Neural cell (in vitro differentiated cells): ENCODE results near the gene TOR3A. TPM values are rescaled to one million over a fixed set of nuclear protein-coding genes. Genes with fewer than 3 reads are reported as not detected.

Experiments
- H2AFZ ChIP-seq: fragments of 200-600, 300-800 bp; sonication (generic), shearing (Covaris generic); 2 replicates; pipeline ENCODE4 v1.6.0; 2014; ENCODE audit warnings: low read depth, mild to moderate bottlenecking, antibody characterized with exemption, low read length, moderate library complexity
- H3F3A ChIP-seq: fragments of 200-600 bp; shearing (Covaris generic); 2 replicates; pipeline ENCODE4 v1.6.1; 2016; ENCODE audit warnings: mild to moderate bottlenecking, moderate library complexity, mixed read lengths, antibody characterized with exemption, low read length; ENCODE audit not compliant: insufficient read depth, poor library complexity, severe bottlenecking
- H3K27ac ChIP-seq: fragments of 200-600, 300-800 bp; sonication (generic), shearing (Covaris generic); 2 replicates; pipeline ENCODE4 v1.5.1; 2014; ENCODE audit warnings: mild to moderate bottlenecking, low read length, moderate library complexity
- H3K27me3 ChIP-seq: fragments of 300-800, 200-600 bp; sonication (generic), shearing (Covaris generic); 2 replicates; pipeline ENCODE4 v1.6.0; 2014; ENCODE audit warnings: mild to moderate bottlenecking, low read depth, low read length, moderate library complexity; ENCODE audit not compliant: insufficient read depth
- H3K36me3 ChIP-seq: fragments of 300-800, 200-600 bp; sonication (generic), shearing (Covaris generic); 2 replicates; pipeline ENCODE4 v1.5.1; 2014; ENCODE audit warnings: mild to moderate bottlenecking, antibody characterized with exemption, low read length, moderate library complexity; ENCODE audit not compliant: insufficient read depth
- H3K4me2 ChIP-seq: fragments of 300-800, 200-600 bp; sonication (generic), shearing (Covaris generic); 2 replicates; pipeline ENCODE4 v1.6.0; 2014; ENCODE audit warnings: mild to moderate bottlenecking, low read length
- H3K4me3 ChIP-seq: fragments of 300-800, 200-600 bp; sonication (generic), shearing (Covaris generic); 2 replicates; pipeline ENCODE4 v1.5.1; 2014; ENCODE audit warnings: mild to moderate bottlenecking, low read length, moderate library complexity
- H3K79me2 ChIP-seq: fragments of 200-600 bp; shearing (Covaris generic); replicated peaks from 2 replicates; pipeline ENCODE4 v1.6.0; 2014; ENCODE audit warnings: mild to moderate bottlenecking, low read length, moderate library complexity; ENCODE audit not compliant: insufficient read depth
- H3K9ac ChIP-seq: fragments of 300-800, 200-600 bp; sonication (generic), shearing (Covaris generic); 2 replicates; pipeline ENCODE4 v1.6.1; 2016; ENCODE audit warnings: mild to moderate bottlenecking, low read length, mixed read lengths
- H3K9me2 ChIP-seq: fragments of 200-600 bp; shearing (Covaris generic); 2 replicates; pipeline ENCODE4 v1.6.1; 2016; ENCODE audit warnings: mild to moderate bottlenecking, low read length, mixed read lengths; ENCODE audit not compliant: insufficient read depth
- H3K9me3 ChIP-seq: fragments of 200-600, 300-800 bp; sonication (generic), shearing (Covaris generic); 2 replicates; pipeline ENCODE4 v1.6.1; 2016; ENCODE audit warnings: mild to moderate bottlenecking, mixed run types, low read length, moderate library complexity, mixed read lengths
- H4K20me1 ChIP-seq: fragments of 200-600 bp; shearing (Covaris generic); 2 replicates; pipeline ENCODE4 v1.6.1; 2016; ENCODE audit warnings: mild to moderate bottlenecking, mixed run types; ENCODE audit not compliant: insufficient read depth
- CTCF ChIP-seq: fragments of 450-650 bp; IDR thresholded peaks from 2 replicates; pipeline ENCODE4 v1.5.1; 2014; ENCODE audit warnings: antibody characterized with exemption, mild to moderate bottlenecking, moderate library complexity; ENCODE audit not compliant: poor library complexity, severe bottlenecking
- EP300 ChIP-seq: fragments of 450-650 bp; conservative IDR thresholded peaks from 2 replicates; pipeline ENCODE4 v1.6.1; 2014; ENCODE audit warnings: antibody characterized with exemption, mild to moderate bottlenecking, moderate library complexity; ENCODE audit not compliant: poor library complexity, severe bottlenecking
- EZH2 ChIP-seq: fragments of 200-600, 300-800 bp; shearing (Covaris generic), sonication (generic); IDR thresholded peaks from 2 replicates; pipeline ENCODE4 v1.6.1; 2014; ENCODE audit warnings: antibody characterized with exemption, low read length, borderline replicate concordance, mild to moderate bottlenecking; ENCODE audit not compliant: insufficient read depth, poor library complexity, severe bottlenecking
- MXI1 ChIP-seq: fragments of 450-650 bp; conservative IDR thresholded peaks from 2 replicates; pipeline ENCODE4 v1.6.1; 2014; ENCODE audit warnings: antibody characterized with exemption, mild to moderate bottlenecking; ENCODE audit not compliant: poor library complexity, severe bottlenecking
- POLR2AphosphoS5 ChIP-seq: IDR thresholded peaks from 2 replicates; pipeline ENCODE4 v1.6.1; 2012
- RAD21 ChIP-seq: fragments of 450-650 bp; conservative IDR thresholded peaks from 2 replicates; pipeline ENCODE4 v1.6.1; 2014; ENCODE audit warnings: antibody characterized with exemption, mild to moderate bottlenecking, moderate library complexity
- REST ChIP-seq: IDR thresholded peaks from 2 replicates; pipeline ENCODE4 v1.6.1; 2012; ENCODE audit warnings: borderline replicate concordance
- SMC3 ChIP-seq: fragments of 450-650 bp; conservative IDR thresholded peaks from 2 replicates; pipeline ENCODE4 v1.6.1; 2014; ENCODE audit warnings: antibody characterized with exemption, mild to moderate bottlenecking, moderate library complexity; ENCODE audit not compliant: poor library complexity
- TAF1 ChIP-seq: IDR thresholded peaks from 2 replicates; pipeline ENCODE4 v1.6.1; 2012; ENCODE audit warnings: low read depth
- polyA minus RNA-seq: library from RNA; depleted of rRNA, polyadenylated mRNA; stranded (reverse); fragments of >200 nt; gene quantifications from 2 replicates; pipeline ENCODE4 v1.2.3, GENCODE V29; 2014
- polyA plus RNA-seq: library from polyadenylated mRNA; depleted of rRNA; stranded (reverse); fragments of >200 nt; gene quantifications from 2 replicates; pipeline ENCODE4 v1.2.3, GENCODE V29; 2014

TOR3A gene
- 13.5 and 21.6 TPM in 2 replicates for polyA plus RNA-seq
- polyA minus RNA-seq = 17.7 and 18.5 TPM in 2 replicates

- Histone ChIP-seq H3K36me3 (no peaks in the 10 kb centered on the region), H3K9me2 (no peaks in the 10 kb centered on the region), H2AFZ (peak within 1 kb of the TSS; percentile 45), H3F3A (no peaks in the 10 kb centered on the region), H3K9ac (peak within 1 kb of the TSS; percentile 78), H4K20me1 (no peaks in the 10 kb centered on the region), H3K9me3 (no peaks in the 10 kb centered on the region), H3K27me3 (no peaks in the 10 kb centered on the region), H3K79me2 (no peaks in the 10 kb centered on the region), H3K4me3 (peak within 1 kb of the TSS; percentile 95), H3K4me2 (peak within 1 kb of the TSS; percentile 55), H3K27ac (no peak within 1 kb of the TSS)
- peak; percentile 20 for TF ChIP-seq SMC3
- TF ChIP-seq EP300 = no peak
- TF ChIP-seq TAF1 = peak; percentile 59
- no peak for TF ChIP-seq REST
- peak; percentile 36 for TF ChIP-seq POLR2AphosphoS5
- no peak for TF ChIP-seq RAD21
- TF ChIP-seq MXI1 = peak; percentile 70
These were observed at the start of gene TOR3A for GRCh38 chr1:179081687-179082332. Gene TOR3A (plus strand): TSS chr1:179082070. CDS start chr1:179082129, 59 bp downstream.

- Histone ChIP-seq H3K4me3 (no peak overlapping the region), H3K9ac (no peak overlapping the region), H2AFZ (no peak overlapping the region), H3K79me2 (peaks cover 18% of the 10 kb centered on the region), H3K9me3 (no peaks in the 10 kb centered on the region), H3K4me2 (no peak overlapping the region), H3K36me3 (no peaks in the 10 kb centered on the region), H3K27me3 (no peaks in the 10 kb centered on the region), H3K27ac (no peak overlapping the region), H4K20me1 (no peaks in the 10 kb centered on the region), H3F3A (no peaks in the 10 kb centered on the region), H3K9me2 (no peaks in the 10 kb centered on the region)
- no peak for TF ChIP-seq EP300
- TF ChIP-seq MXI1 = no peak
- no peak for TF ChIP-seq RAD21
- TF ChIP-seq REST = no peak
- TF ChIP-seq TAF1 = no peak
- no peak for TF ChIP-seq POLR2AphosphoS5
- TF ChIP-seq SMC3 = no peak
- TF ChIP-seq EZH2 = no peak
- TF ChIP-seq CTCF = no peak
These were observed 47.1 kb upstream of the TOR3A start for GRCh38 chr1:179034720-179035119.
